Mesenchymal stem cell (in vitro differentiated cells and primary cell): ENCODE measurements around the gene CEND1.

Experiments used
- DNase-seq: peaks from one replicate; pipeline ENCODE4 v3.0.0-alpha.2; 2013
- H2AFZ ChIP-seq: one replicate; pipeline ENCODE4 v1.6.1; 2013; ENCODE audit warnings: low read depth, mild to moderate bottlenecking, control low read depth, inconsistent platforms, low read length, moderate library complexity
- H2AK5ac ChIP-seq: 2 replicates; pipeline ENCODE4 v1.6.1; 2013; ENCODE audit warnings: low read length, moderate library complexity, mild to moderate bottlenecking, inconsistent platforms; ENCODE audit not compliant: severe bottlenecking
- H2BK120ac ChIP-seq: one replicate; pipeline ENCODE4 v1.6.1; 2013; ENCODE audit warnings: low read depth, mild to moderate bottlenecking, inconsistent platforms, low read length, moderate library complexity
- H2BK12ac ChIP-seq, 2 experiments: one replicate each; pipeline ENCODE4 v1.6.1; 2013; ENCODE audit warnings: inconsistent platforms in 2 of 2, low read length in 2 of 2, mild to moderate bottlenecking in 2 of 2, moderate library complexity in 2 of 2, control low read depth in 1 of 2
- H2BK15ac ChIP-seq: one replicate; pipeline ENCODE4 v1.6.1; 2013; ENCODE audit warnings: mild to moderate bottlenecking, low read depth, inconsistent platforms; ENCODE audit not compliant: poor library complexity, severe bottlenecking
- H2BK5ac ChIP-seq: 2 replicates; pipeline ENCODE4 v1.6.1; 2013; ENCODE audit warnings: low read depth, mild to moderate bottlenecking, low read length, control low read depth, inconsistent platforms; ENCODE audit not compliant: poor library complexity, severe bottlenecking
- H3K14ac ChIP-seq, 2 experiments: one replicate each; pipeline ENCODE4 v1.6.1; 2013; ENCODE audit warnings: inconsistent platforms in 2 of 2, low read length in 2 of 2, control low read depth in 1 of 2, mild to moderate bottlenecking in 1 of 2, moderate library complexity in 1 of 2
- H3K18ac ChIP-seq, 2 experiments: one replicate each; pipeline ENCODE4 v1.6.1; 2013; ENCODE audit warnings: inconsistent platforms in 2 of 2, low read length in 2 of 2, control low read depth in 1 of 2, low read depth in 1 of 2, mild to moderate bottlenecking in 1 of 2
- H3K23ac ChIP-seq, 2 experiments: one replicate each; pipeline ENCODE4 v1.6.1; 2013; ENCODE audit warnings: inconsistent platforms in 2 of 2, low read length in 2 of 2, mild to moderate bottlenecking in 2 of 2, moderate library complexity in 2 of 2, control low read depth in 1 of 2
- H3K27ac ChIP-seq: 2 replicates; pipeline ENCODE4 v1.5.1; 2013; ENCODE audit warnings: mild to moderate bottlenecking, moderate library complexity, low read length, control low read depth, inconsistent platforms; ENCODE audit not compliant: poor library complexity, severe bottlenecking
- H3K27me3 ChIP-seq, 2 experiments: 2 replicates each; pipeline versions ENCODE4 v1.6.1 to v1.7.0; 2013; ENCODE audit warnings: low read length in 2 of 2, mild to moderate bottlenecking in 2 of 2, moderate library complexity in 2 of 2, control low read depth in 1 of 2, inconsistent platforms in 1 of 2; ENCODE audit not compliant: control insufficient read depth in 1 of 2, insufficient read depth in 1 of 2
- H3K36me3 ChIP-seq, 2 experiments: 2 replicates each; pipeline versions ENCODE4 v1.6.1 to v1.7.0; 2013; ENCODE audit warnings: low read length in 2 of 2, control low read depth in 1 of 2, inconsistent platforms in 1 of 2, low read depth in 1 of 2, mild to moderate bottlenecking in 1 of 2; ENCODE audit not compliant: insufficient read depth in 2 of 2, control insufficient read depth in 1 of 2
- H3K4ac ChIP-seq, 2 experiments: one replicate each; pipeline ENCODE4 v1.6.1; 2013; ENCODE audit warnings: inconsistent platforms in 2 of 2, low read length in 2 of 2, mild to moderate bottlenecking in 2 of 2, moderate library complexity in 2 of 2, control low read depth in 1 of 2, low read depth in 1 of 2
- H3K4me1 ChIP-seq: 2 replicates; pipeline ENCODE4 v1.6.1; 2013; ENCODE audit warnings: low read depth, low read length, control low read depth; ENCODE audit not compliant: control insufficient read depth, insufficient read depth
- H3K4me2 ChIP-seq: 2 replicates; pipeline ENCODE4 v1.6.1; 2013; ENCODE audit warnings: low read length, mild to moderate bottlenecking, inconsistent platforms; ENCODE audit not compliant: poor library complexity, severe bottlenecking
- H3K4me3 ChIP-seq, 2 experiments: 2 replicates each; pipeline versions ENCODE4 v1.5.1 to v1.7.0; 2013; ENCODE audit warnings: low read length in 2 of 2, mild to moderate bottlenecking in 2 of 2, control low read depth in 1 of 2, low read depth in 1 of 2; ENCODE audit not compliant: insufficient read depth in 1 of 2
- H3K79me1 ChIP-seq: replicated peaks from 2 replicates; pipeline ENCODE4 v1.6.1; 2013; ENCODE audit warnings: mild to moderate bottlenecking, control low read depth, low read length, inconsistent platforms; ENCODE audit not compliant: poor library complexity, severe bottlenecking
- H3K9ac ChIP-seq: 2 replicates; pipeline ENCODE4 v1.7.0; 2013; ENCODE audit warnings: mild to moderate bottlenecking, low read length, moderate library complexity
- H3K9me3 ChIP-seq: 2 replicates; pipeline ENCODE4 v1.7.0; 2013; ENCODE audit warnings: mild to moderate bottlenecking, low read length; ENCODE audit not compliant: control insufficient read depth
- H4K8ac ChIP-seq: one replicate; pipeline ENCODE4 v1.6.1; 2013; ENCODE audit warnings: inconsistent platforms, mild to moderate bottlenecking, low read length, moderate library complexity
- H4K91ac ChIP-seq: one replicate; pipeline ENCODE4 v1.6.1; 2013; ENCODE audit warnings: mild to moderate bottlenecking, low read length, inconsistent platforms
- WGBS: methylation state at CpG from one replicate; pipeline ENCODE4 v1.1.7; 2013; ENCODE audit warnings: mixed read lengths; 5-methylcytosine and 5-hydroxymethylcytosine counted together

The CEND1 gene

DNA sequence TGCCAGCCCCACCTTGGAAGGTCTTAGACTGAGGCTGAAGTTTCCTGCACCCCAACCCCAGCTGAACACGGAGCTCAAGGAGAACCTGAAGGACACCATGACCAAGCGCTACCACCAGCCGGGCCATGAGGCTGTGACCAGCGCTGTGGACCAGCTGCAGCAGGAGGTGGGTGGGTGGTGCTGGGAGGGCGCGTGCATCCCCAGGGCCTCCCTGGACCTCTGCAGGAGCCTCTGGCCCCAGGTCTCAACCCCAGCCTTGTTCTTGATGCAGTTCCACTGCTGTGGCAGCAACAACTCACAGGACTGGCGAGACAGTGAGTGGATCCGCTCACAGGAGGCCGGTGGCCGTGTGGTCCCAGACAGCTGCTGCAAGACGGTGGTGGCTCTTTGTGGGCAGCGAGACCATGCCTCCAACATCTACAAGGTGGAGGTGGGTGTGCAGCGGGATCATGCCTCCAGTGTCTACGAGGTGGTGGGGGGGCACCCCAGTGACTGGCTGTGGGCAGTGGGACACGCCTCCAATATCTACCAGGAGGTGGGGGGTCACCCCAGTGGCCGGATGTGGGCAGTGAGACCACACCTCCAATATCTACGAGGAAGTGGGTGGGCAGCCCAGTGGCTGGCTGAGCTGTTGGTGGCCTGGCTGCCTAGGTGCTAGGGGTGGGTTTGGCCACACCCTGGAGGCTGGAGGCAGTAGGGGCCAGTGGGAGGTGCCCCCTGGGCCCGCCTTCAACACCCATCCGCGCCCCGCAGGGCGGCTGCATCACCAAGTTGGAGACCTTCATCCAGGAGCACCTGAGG, 47.5 kb upstream of the CEND1 start:
- WGBS = 95% methylated on average over 22 of the region's 22 CpGs
- Histone ChIP-seq H4K91ac (peak overlapping the region; percentile 19), H3K14ac (no peak overlapping the region), H2AFZ (no peak overlapping the region), H3K79me1 (no peaks in the 10 kb centered on the region), H3K4me1 (peaks cover 66% of the 10 kb centered on the region), H2BK120ac (no peak overlapping the region), H3K4me3 (no peak overlapping the region), H3K4me2 (no peak overlapping the region), H3K27me3 (no peaks in the 10 kb centered on the region), H2BK5ac (no peak overlapping the region), H2AK5ac (no peak overlapping the region), H4K8ac (no peak overlapping the region), H3K18ac (no peak overlapping the region), H2BK12ac (no peak overlapping the region), H3K23ac (no peak overlapping the region), H3K9ac (no peak overlapping the region), H3K27ac (peak overlapping the region; percentile 2), H2BK15ac (no peak overlapping the region), H3K9me3 (no peaks in the 10 kb centered on the region), H3K36me3 (peaks cover 52 to 57% of the 10 kb centered on the region in 2 experiments), H3K4ac (no peak overlapping the region)
- DNase-seq = no peak

DNA sequence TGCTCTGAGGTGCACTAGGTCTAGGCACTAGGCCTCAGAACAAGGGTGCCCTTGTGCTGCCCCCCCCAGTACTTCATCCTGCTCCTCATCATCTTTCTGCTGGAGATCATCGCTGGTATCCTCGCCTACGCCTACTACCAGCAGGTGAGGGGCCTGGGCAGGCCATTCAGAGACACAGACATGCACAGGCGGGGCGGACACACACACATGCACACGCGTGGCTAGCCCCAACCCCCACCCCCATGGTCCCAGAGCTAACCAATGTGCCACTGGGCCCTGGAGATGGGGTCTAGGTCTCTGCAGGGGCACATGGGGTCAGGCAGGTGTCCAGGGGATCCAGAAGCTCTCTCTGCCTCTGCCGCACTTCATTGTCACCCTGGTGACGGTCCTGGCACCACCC, 46.8 kb upstream of the CEND1 start:
- no peak overlapping the region for H4K91ac ChIP-seq
- H3K9ac ChIP-seq = no peak overlapping the region
- H2BK5ac ChIP-seq = no peak overlapping the region
- no peak overlapping the region for H3K14ac ChIP-seq
- H3K4me3 ChIP-seq = no peak overlapping the region
- DNase-seq = no peak
- peaks cover 73% of the 10 kb centered on the region for H3K4me1 ChIP-seq
- no peaks in the 10 kb centered on the region for H3K79me1 ChIP-seq
- H2BK120ac ChIP-seq = no peak overlapping the region
- H3K18ac ChIP-seq = no peak overlapping the region
- no peak overlapping the region for H2AFZ ChIP-seq
- H3K23ac ChIP-seq = no peak overlapping the region
- no peaks in the 10 kb centered on the region for H3K9me3 ChIP-seq
- no peak overlapping the region for H2BK15ac ChIP-seq
- H3K4me2 ChIP-seq = no peak overlapping the region
- H2BK12ac ChIP-seq = no peak overlapping the region
- H3K36me3 ChIP-seq = peaks cover 52 to 57% of the 10 kb centered on the region in 2 experiments
- no peak overlapping the region for H3K4ac ChIP-seq
- H2AK5ac ChIP-seq = no peak overlapping the region
- peak overlapping the region; percentile 2 for H3K27ac ChIP-seq
- 94% methylated on average over 9 of the region's 9 CpGs for WGBS
- no peaks in the 10 kb centered on the region for H3K27me3 ChIP-seq
- peak overlapping the region; percentile 72 for H4K8ac ChIP-seq

DNA sequence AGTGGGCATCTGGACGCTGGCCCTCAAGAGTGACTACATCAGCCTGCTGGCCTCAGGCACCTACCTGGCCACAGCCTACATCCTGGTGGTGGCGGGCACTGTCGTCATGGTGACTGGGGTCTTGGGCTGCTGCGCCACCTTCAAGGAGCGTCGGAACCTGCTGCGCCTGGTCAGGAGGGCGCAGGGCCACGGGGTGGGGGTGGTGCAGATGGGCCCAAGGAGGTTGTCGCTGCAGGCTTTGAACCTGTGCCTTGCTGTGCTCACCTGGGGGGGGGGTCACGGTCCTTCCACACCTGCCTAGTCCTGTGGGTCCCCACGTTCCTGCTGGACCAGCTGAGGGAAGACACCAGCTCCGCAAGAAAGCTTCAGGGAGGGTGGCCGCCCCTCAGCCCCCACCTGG, 46.4 kb upstream of the CEND1 start:
- peak overlapping the region in 1 of 2 experiments; percentile 46 for H3K23ac ChIP-seq
- H2BK15ac ChIP-seq = peak overlapping the region; percentile 15
- WGBS = 98% methylated on average over 14 of the region's 14 CpGs

GRCh38 chr11:834371-835316, 44.8 kb upstream of the CEND1 start:
- H2AFZ ChIP-seq = no peak overlapping the region
- H2BK120ac ChIP-seq = peak overlapping the region; percentile 39
- peak; percentile 78 for DNase-seq
- no peaks in the 10 kb centered on the region for H3K79me1 ChIP-seq
- H2AK5ac ChIP-seq = peak overlapping the region; percentile 85
- H4K91ac ChIP-seq = peak overlapping the region; percentile 80
- peak overlapping the region; percentile 71 for H4K8ac ChIP-seq
- H3K4me2 ChIP-seq = peak overlapping the region; percentile 85
- H3K9me3 ChIP-seq = no peaks in the 10 kb centered on the region
- WGBS = 46% methylated on average over 31 of the region's 31 CpGs
- H3K18ac ChIP-seq = peak overlapping the region; percentile 67 to 81
- peak overlapping the region in 1 of 2 experiments; percentile 61 for H3K14ac ChIP-seq
- H3K27ac ChIP-seq = peak overlapping the region; percentile 98
- H3K36me3 ChIP-seq = peaks cover 35 to 39% of the 10 kb centered on the region in 2 experiments
- H3K4me3 ChIP-seq = peak overlapping the region; percentile 46 to 82
- H2BK15ac ChIP-seq = peak overlapping the region; percentile 75
- H3K9ac ChIP-seq = peak overlapping the region; percentile 93
- H3K27me3 ChIP-seq = no peaks in the 10 kb centered on the region
- peak overlapping the region in 1 of 2 experiments; percentile 16 for H3K23ac ChIP-seq
- peaks cover 75% of the 10 kb centered on the region for H3K4me1 ChIP-seq
- H3K4ac ChIP-seq = peak overlapping the region; percentile 34 to 57
- peak overlapping the region in 1 of 2 experiments; percentile 75 for H2BK12ac ChIP-seq
- H2BK5ac ChIP-seq = peak overlapping the region; percentile 89

More for the DNA sequence above, 46.4 kb upstream of the CEND1 start:
- Histone ChIP-seq H3K9me3 (no peaks in the 10 kb centered on the region), H3K18ac (no peak overlapping the region), H3K4ac (no peak overlapping the region), H3K36me3 (peaks cover 51 to 56% of the 10 kb centered on the region in 2 experiments), H2AFZ (no peak overlapping the region), H3K79me1 (no peaks in the 10 kb centered on the region), H3K4me1 (peaks cover 75% of the 10 kb centered on the region), H4K8ac (peak overlapping the region; percentile 72), H3K27ac (no peak overlapping the region), H2AK5ac (peak overlapping the region; percentile 55), H2BK120ac (no peak overlapping the region), H3K9ac (no peak overlapping the region), H3K4me2 (no peak overlapping the region), H3K27me3 (no peaks in the 10 kb centered on the region), H4K91ac (no peak overlapping the region), H3K4me3 (no peak overlapping the region), H3K14ac (no peak overlapping the region), H2BK5ac (no peak overlapping the region), H2BK12ac (no peak overlapping the region)
- no peak for DNase-seq
